Coronary artery (tissue), 2 donors: ENCODE data around the gene CHAT.
A peak's percentile ranks its signal among the peaks of the same experiment; 100 is the strongest.

Source experiments
- DNase-seq: peaks from one replicate; pipeline ENCODE4 v3.0.0-alpha.2; 2017; ENCODE audit warnings: low spot score
- H3K27ac ChIP-seq, 2 donors: fragments of 200-600 bp; sonication (generic); one replicate each; pipeline ENCODE4 v1.5.1; 2016 to 2019
- H3K4me3 ChIP-seq: fragments of 200-600 bp; sonication (generic); 2 replicates; pipeline ENCODE4 v1.5.1; 2016; ENCODE audit warnings: mild to moderate bottlenecking, moderate library complexity
- CTCF ChIP-seq: fragments of 200-600 bp; sonication (generic); IDR thresholded peaks from one replicate; pipeline ENCODE4 v1.5.1; 2019; ENCODE audit warnings: antibody characterized with exemption

Gene CHAT

GRCh38 chr10:49647985-49648795, 34.4 kb downstream of the CHAT start:
- no peak for TF ChIP-seq CTCF
- no peak overlapping the region for H3K4me3 ChIP-seq
- H3K27ac ChIP-seq = no peak overlapping the region
- peak; percentile 56 for DNase-seq

- H3K27ac ChIP-seq = no peak overlapping the region
- peak; percentile 56 for DNase-seq
- TF ChIP-seq CTCF = no peak
- no peak overlapping the region for H3K4me3 ChIP-seq
Observed at GRCh38 chr10:49649294-49649693, 35.5 kb downstream of the CHAT start.

GRCh38 chr10:49649936-49650723, 36.3 kb downstream of the CHAT start:
- peak; percentile 43 for DNase-seq
- no peak overlapping the region for H3K27ac ChIP-seq
- H3K4me3 ChIP-seq = no peak overlapping the region
- no peak for TF ChIP-seq CTCF

- H3K27ac ChIP-seq = no peak overlapping the region
- peak; percentile 53 for DNase-seq
- TF ChIP-seq CTCF = no peak
- H3K4me3 ChIP-seq = no peak overlapping the region
Observed at GRCh38 chr10:49650724-49651034, 36.8 kb downstream of the CHAT start.

GRCh38 chr10:49651039-49651835, 37.4 kb downstream of the CHAT start:
- Histone ChIP-seq H3K4me3 (no peak overlapping the region), H3K27ac (no peak overlapping the region)
- no peak for TF ChIP-seq CTCF
- peak; percentile 46 for DNase-seq

- peak; percentile 22 for DNase-seq
- Histone ChIP-seq H3K4me3 (no peak overlapping the region), H3K27ac (no peak overlapping the region)
- no peak for TF ChIP-seq CTCF
Observed at GRCh38 chr10:49651917-49652316, 38.1 kb downstream of the CHAT start.
